ENCODE data around the gene COPS9.

The COPS9 gene

DNA sequence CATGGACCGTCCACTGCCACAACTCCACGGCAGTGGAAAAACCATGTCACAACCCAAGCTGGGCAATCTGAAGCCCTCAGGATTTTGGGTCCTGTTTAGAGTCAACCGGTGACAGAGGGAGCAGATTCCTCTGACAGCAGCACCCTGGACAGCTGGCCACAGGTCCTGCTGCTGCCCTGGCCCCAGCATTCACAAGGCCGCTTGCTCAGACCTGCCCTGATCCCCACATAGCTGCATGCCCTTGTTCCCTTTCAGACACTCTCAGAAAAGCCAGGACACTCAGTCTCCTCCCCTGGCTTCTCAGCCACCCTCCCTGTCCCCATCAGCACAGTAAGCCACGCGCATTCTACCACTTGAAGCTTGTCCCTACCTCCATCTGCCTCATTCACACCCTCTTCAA, 1.6 kb downstream of the COPS9 start:
- DNase-seq (ENCODE audit: low read depth): no peak

DNA sequence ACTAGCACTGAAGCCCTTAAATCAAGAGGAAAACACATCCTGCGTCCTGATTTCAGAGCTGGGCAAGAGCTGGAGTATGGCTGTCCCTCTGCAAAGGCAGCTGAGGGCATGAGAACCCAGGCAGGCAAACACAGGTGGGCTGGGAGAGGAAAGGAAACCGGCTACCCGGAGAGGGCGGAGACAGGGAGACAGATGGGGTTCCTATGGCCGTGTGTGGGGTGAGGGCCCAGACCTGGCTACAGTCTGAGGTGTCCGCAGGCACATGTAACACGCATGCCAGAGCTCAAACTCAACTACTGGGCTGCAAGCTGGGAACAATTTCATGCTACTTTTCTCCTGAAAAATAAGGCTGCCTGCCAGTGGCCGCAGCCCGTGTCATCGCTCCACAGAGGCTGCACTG, 2.7 kb downstream of the COPS9 start:
- DNase-seq (ENCODE audit: low read depth): no peak

DNA sequence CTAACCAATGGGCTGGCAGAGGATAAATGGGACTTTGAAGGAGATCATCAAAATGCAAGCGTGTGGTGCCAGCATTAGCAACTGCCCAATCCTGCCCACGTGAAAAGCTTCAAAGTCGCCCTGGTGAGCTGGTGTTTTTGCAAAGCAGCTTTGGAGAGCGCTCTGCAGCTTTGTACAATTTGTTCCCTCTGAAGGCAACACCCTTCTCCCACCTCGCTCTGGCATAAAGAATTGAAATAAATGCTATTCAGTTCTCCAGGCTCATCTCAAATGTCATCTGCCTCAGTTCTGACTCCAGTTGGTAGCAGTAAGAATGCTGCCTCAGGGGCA, 3.5 kb downstream of the COPS9 start:
- no peak for DNase-seq (ENCODE audit: low read depth)

DNA sequence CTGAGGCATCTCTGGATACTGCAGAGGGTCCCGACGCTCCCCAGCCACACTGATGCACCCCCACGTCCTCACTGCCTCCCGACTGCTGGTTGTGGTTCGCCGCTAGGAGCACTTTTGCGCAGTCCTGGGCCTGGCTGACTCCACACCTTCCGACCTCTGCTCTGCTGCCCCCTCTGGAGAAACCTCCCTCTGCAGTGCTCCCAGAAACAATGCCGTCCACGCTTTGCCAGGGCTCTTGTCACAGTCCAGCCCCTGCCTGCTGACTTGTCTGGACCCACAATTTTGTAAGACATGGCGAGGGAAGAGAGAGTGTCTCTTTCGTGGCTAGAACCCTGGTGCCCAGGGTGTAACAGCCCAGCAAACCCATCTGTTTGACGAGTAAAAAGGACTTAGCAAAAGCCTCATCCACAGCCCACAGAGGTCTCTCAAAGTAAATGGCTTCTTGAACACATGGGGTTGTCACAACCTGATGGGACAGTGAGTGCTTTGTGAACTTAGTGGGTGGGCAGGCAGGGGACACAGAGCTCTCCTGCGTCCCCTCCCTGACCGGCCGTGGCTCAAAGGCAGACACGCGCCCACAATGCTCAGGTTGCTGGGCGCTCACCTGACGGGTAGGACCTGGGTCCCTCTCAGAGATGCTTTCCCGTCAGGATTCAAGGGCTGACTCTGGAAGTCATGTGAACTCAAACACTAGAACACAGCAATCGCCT, 4.0 kb downstream of the COPS9 start:
- no peak for DNase-seq (ENCODE audit: low read depth)

DNA sequence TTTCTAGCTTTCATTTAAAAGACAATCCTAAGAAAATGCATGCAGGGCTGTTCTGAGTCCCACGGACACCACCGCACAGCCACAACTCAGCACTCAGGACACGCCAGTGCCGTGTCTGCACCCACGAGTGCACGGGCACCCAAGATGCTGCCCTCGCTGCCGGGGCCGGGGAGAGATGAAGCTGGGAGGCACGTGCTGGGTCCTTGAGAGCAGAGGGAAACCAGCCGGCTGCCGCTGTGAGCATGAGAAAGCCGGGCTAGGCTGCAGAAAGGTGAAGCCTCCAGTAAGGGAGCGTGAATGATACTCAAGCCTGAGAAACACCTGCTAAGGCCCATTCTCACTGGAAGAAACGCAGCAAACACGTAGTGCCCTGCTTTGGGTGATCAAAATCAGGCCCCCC, 4.8 kb downstream of the COPS9 start:
- no peak for DNase-seq (ENCODE audit: low read depth)

DNA sequence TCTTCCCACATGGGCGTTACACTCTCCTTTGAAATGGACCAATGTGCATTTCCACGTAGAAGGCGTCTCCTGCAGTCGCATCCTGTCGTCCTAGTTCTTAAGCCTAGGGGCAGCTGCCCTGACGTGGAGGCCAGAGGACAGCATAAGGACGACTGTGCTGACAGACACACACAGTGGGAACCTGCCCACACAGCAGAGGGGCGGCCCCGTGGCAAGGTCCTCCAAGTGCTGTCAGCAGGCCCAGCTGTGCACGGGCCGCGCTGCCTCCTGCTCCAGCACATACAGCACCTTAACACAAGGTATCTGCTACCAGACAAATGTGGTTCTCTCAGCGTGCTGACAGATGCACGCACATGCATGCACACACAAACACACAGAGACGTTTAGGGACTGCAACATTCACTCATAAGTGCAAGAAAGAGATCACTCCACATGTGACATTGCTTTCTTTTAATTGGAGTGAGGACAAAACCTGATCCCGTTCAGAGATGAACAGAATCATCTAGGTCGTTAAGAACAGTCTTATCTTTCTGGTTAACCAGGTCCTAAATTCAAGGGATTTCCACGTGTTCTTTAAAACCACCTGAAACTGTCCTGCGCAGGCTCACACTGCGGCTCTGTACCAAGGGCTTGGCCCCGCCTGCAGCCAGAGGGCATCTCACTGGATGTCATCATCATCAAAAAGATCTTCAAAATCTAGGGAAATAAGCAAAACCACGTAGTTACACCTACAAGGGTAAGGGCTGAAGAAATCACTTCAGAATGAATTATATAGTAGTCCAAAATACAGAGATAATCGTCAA, 5.5 kb downstream of the COPS9 start:
- no peak for DNase-seq (ENCODE audit: low read depth)

- no peak for DNase-seq (ENCODE audit: low read depth)
Observed at GRCh38 chr2:240129731-240130392, 6.2 kb downstream of the COPS9 start.

GRCh38 chr2:240129311-240129710, 6.8 kb downstream of the COPS9 start:
- no peak for DNase-seq (ENCODE audit: low read depth)

- DNase-seq (ENCODE audit: low read depth): no peak
Observed at GRCh38 chr2:240128608-240129145, 7.4 kb downstream of the COPS9 start.

DNA sequence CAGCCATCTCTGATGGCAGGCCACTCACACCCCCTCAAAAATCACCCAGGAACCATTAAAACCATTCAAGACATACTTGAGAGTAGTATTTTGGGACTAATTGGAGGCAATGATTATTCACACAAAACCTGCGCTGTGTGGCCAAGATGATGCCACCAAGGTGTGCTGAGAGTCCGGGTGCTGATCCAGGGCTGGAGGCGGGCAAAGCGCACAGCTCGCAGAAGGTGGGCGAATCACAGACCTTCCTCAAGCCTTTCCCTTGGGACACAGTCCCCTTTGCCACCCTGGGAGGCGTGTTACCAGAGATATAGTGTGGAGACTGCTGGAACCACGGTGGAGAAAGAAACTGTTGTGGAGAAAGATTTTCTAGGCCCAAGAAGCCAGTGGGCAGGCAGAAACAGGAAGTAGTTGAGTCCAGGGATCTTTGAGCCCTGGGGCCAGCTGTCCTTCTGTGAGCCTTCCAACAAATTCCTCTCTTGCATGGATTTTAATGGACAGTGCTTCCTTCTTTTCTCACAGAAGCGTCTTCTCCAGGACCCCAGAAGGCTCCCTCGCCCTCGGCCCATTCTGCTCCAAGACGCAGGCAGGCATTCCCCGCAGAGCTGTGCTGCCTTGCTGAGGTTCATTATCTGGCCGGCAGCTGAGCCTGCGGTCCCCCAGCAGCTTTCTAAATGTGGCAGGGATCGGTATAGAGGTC, 8.0 kb downstream of the COPS9 start:
- no peak for DNase-seq (ENCODE audit: low read depth)

- no peak for DNase-seq (ENCODE audit: low read depth)
Observed at GRCh38 chr2:240127191-240127750, 8.8 kb downstream of the COPS9 start.

GRCh38 chr2:240126731-240127130, 9.4 kb downstream of the COPS9 start:
- no peak for DNase-seq (ENCODE audit: low read depth)

GRCh38 chr2:240125742-240126141, 10.4 kb downstream of the COPS9 start:
- DNase-seq (ENCODE audit: low read depth): no peak

DNA sequence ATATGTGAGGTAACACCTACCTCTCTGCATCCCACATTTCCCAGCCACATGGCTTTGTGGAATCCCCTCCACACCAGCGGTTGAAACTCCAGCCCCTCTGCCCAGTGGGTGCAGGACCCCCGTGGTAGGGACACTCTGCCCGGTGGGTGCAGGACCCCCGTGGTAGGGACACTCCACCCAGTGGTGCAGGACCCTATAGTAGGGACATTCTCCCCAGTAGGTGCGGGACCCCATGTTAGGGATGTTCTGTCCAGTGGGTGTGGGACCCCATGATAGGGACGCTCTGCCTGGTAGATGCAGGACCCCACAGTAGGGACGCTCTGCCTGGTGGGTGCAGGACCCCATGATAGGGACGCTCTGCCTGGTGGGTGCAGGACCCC, 11.5 kb downstream of the COPS9 start:
- DNase-seq (ENCODE audit: low read depth): no peak

- no peak for DNase-seq (ENCODE audit: low read depth)
Observed at GRCh38 chr2:240123821-240124650, 12.1 kb downstream of the COPS9 start.

DNA sequence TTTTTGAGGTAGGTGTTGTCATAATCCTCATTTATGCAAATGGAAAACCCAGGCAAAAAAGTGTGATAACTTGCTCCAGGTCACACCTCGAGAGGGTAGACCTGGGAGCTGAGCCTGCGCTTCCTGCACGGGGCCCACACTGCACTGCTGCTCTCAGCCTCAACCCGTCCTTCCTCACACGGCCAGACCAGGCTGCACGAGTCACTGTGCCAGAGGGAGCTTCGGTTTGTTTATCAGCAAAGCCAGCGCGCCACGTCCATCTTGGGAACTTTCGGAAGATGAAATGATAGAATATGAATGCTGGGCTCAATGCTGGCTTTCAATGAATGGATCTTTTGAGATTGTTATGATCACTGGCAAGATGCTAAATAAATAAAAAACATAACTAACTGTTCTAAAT, 14.4 kb downstream of the COPS9 start:
- no peak for DNase-seq (ENCODE audit: low read depth)

- no peak for DNase-seq (ENCODE audit: low read depth)
Observed at GRCh38 chr2:240121190-240121589, 14.9 kb downstream of the COPS9 start.

- no peak for DNase-seq (ENCODE audit: low read depth)
Observed at GRCh38 chr2:240114233-240114632, 21.9 kb downstream of the COPS9 start.

DNA sequence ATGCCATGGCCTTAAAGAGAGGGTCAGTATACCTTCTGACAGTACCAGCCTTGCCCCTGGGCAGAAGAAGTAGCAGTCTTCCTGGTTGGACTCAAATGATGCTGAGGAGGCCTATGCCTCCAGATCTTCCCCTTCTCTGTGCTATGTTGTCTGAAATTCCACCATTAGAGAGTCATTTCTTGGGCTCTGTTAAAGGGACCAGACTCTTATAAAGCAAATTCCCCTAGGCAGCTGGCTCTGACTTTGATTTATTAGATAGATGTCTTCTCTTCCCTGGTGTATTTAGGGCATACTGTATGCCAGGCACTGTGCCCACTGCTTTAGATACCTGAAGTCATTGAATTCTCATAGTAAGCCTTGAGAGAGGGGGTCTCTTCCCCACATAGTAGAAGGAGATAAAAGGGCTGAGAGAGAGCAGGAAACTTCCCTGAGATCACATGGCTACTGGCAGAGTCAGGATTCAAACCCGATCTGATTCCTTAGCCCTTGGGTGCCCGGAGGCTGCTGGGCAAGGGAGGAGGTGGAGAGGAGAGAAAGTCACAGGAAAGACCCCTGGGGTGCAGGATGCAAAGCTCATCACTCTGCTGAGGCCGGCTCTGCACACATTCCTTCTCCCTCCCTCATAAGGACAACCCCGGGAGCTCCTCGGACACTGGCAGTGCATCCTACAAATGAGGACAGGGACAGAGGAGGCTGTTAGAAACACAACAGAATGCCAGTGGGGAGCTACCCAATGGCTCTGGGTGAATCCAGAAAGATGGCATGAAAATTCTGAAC, 23.0 kb downstream of the COPS9 start:
- DNase-seq (ENCODE audit: low read depth): no peak

GRCh38 chr2:240111253-240111652, 24.9 kb downstream of the COPS9 start:
- no peak for DNase-seq (ENCODE audit: low read depth)

All from T follicular helper cell (primary cell).